Glutamatergic neuron (in vitro differentiated cells): ENCODE measurements around the gene ZNF445. TPM values are rescaled to one million over a fixed set of nuclear protein-coding genes. Genes with fewer than 3 reads are reported as not detected.
"Not testable (repeated sequence)": the region's sequence is repeated elsewhere in the genome, so short reads cannot be mapped to it uniquely, and the experiment has no call there.

ENCODE experiments used
- DNase-seq: peaks from one replicate; pipeline ENCODE4 v3.0.0; 2022
- H3K27ac Mint-ChIP-seq: one replicate; pipeline ENCODE4 v1.8.0; 2020; ENCODE audit warnings: mild to moderate bottlenecking, mixed read lengths, inconsistent platforms; ENCODE audit not compliant: unreplicated experiment
- H3K27me3 Mint-ChIP-seq: one replicate; pipeline ENCODE4 v1.8.0; 2020; ENCODE audit warnings: mild to moderate bottlenecking, moderate library complexity, mixed read lengths, inconsistent platforms; ENCODE audit not compliant: unreplicated experiment
- H3K36me3 Mint-ChIP-seq: one replicate; pipeline ENCODE4 v1.8.0; 2020; ENCODE audit warnings: mild to moderate bottlenecking, mixed read lengths, inconsistent platforms; ENCODE audit not compliant: unreplicated experiment
- H3K4me1 Mint-ChIP-seq: one replicate; pipeline ENCODE4 v1.8.0; 2020; ENCODE audit warnings: mild to moderate bottlenecking, low read depth, mixed read lengths, inconsistent platforms; ENCODE audit not compliant: unreplicated experiment
- H3K4me3 Mint-ChIP-seq: one replicate; pipeline ENCODE4 v1.8.0; 2020; ENCODE audit warnings: mild to moderate bottlenecking, mixed read lengths, inconsistent platforms; ENCODE audit not compliant: unreplicated experiment
- H3K9me3 Mint-ChIP-seq: one replicate; pipeline ENCODE4 v1.8.0; 2020; ENCODE audit warnings: mild to moderate bottlenecking, moderate library complexity, mixed read lengths, inconsistent platforms; ENCODE audit not compliant: unreplicated experiment
- CTCF ChIP-seq: fragments of 200-600 bp; sonication (generic); IDR thresholded peaks from one replicate; pipeline ENCODE4 v1.5.0; 2021; ENCODE audit not compliant: partially characterized antibody, unreplicated experiment
- total RNA-seq: library from RNA; stranded (reverse); fragmentation: NEBNext Ultra II Directional; extraction: Animal tissue kit (Norgen Biotek cat#: 25700); gene quantifications from one replicate; pipeline ENCODE4 v1.2.1, GENCODE V29; 2021; ENCODE audit not compliant: unreplicated experiment

Gene ZNF445
- total RNA-seq, 1 donor from 2014 or later, result 66.8 TPM

DNA sequence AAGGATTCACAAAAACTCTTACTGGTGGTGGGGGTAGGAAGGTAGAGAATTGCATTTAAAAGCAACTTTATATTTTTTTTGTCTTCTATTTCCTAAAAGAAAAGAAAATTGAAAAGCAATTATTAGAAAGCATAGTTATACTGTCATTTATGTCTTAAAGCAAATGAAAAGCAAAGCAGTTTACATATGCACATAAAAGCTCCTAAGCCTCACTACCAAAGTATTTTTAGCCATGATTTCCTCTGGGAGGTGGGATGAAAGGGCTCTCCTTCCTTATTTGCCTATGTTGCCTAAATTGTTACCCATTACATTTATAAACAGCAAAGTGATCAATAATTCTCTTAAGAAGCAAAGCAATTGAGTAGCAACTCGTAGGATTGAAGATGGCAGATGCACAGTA lies 7.0 kb downstream of the ZNF445 start:
- Mint-ChIP-seq H3K4me3 (peak overlapping the region; percentile 73), H3K27ac (peak overlapping the region; percentile 96), H3K27me3 (no peaks in the 10 kb centered on the region), H3K4me1 (peaks cover 46% of the 10 kb centered on the region), H3K9me3 (peaks cover 2% of the 10 kb centered on the region), H3K36me3 (no peaks in the 10 kb centered on the region)
- no peak for DNase-seq
- no peak for TF ChIP-seq CTCF

- H3K4me3 Mint-ChIP-seq, result peak overlapping the region; percentile 47
- DNase-seq, result no peak
- H3K36me3 Mint-ChIP-seq, result no peaks in the 10 kb centered on the region
- no peaks in the 10 kb centered on the region for H3K27me3 Mint-ChIP-seq
- H3K9me3 Mint-ChIP-seq, result peaks cover 2% of the 10 kb centered on the region
- no peak for TF ChIP-seq CTCF
- H3K4me1 Mint-ChIP-seq, result peaks cover 46% of the 10 kb centered on the region
- H3K27ac Mint-ChIP-seq, result peak overlapping the region; percentile 96
Observed at GRCh38 chr3:44469914-44470313, 7.6 kb downstream of the ZNF445 start.

DNA sequence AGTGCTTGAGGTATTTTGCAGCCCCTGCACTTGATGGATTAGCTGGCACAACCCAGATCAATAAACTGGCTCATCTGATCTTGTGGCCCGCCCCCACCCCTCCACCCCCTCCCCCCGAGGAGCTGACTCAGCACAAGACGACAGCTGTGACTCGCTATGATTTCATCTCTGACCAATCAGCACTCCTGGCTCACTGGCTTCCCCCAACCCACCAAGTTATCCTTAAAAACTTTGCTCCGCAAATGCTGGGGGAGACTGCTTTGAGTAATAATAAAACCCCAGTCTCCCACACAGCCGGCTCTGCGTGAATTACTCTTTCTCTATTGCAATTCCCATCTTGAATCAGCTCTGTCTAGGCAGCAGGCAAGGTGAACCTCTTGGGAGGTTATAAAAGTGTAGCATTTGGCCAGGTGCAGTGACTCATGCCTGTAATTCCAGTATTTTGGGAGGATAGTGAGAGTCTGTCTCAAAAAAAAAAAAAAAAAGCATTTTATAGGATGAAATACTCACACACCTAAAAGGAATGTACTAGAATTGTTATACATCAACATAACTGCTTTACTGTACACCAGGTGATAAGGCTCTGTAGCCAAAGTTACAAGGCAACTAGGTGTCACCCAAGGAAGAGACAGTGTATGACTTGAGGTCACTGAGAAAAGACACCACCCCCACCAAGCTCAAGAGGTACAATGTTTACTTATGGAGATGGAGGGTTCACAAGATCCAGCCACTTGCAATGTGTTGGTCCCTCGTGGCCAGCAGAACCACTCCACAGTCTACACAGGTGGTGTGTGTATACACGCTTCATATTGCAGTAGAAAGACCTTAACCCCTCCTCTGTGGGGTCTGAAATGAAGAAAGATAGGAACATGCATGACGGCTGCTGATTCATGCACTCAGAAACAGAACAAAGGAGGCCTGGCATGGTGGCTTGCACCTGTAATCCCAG lies 8.6 kb downstream of the ZNF445 start:
- Mint-ChIP-seq H3K4me1 (peaks cover 45% of the 10 kb centered on the region), H3K27me3 (no peaks in the 10 kb centered on the region), H3K9me3 (peaks cover 2% of the 10 kb centered on the region), H3K27ac (peak overlapping the region; percentile 96), H3K36me3 (no peaks in the 10 kb centered on the region), H3K4me3 (peak overlapping the region; percentile 56)
- TF ChIP-seq CTCF, result no peak
- peak; percentile 66 for DNase-seq

- DNase-seq, H3K4me3 Mint-ChIP-seq, H3K36me3 Mint-ChIP-seq, H3K9me3 Mint-ChIP-seq, H3K27me3 Mint-ChIP-seq: not testable (repeated sequence)
- Mint-ChIP-seq H3K4me1 (peaks cover 40% of the 10 kb centered on the region), H3K27ac (peak overlapping the region; percentile 96)
Observed at GRCh38 chr3:44468099-44468537, 9.4 kb downstream of the ZNF445 start.

GRCh38 chr3:44467241-44467640 lies 10.2 kb downstream of the ZNF445 start:
- Mint-ChIP-seq H3K27ac (peak overlapping the region; percentile 52), H3K27me3 (no peaks in the 10 kb centered on the region), H3K4me3 (no peak overlapping the region), H3K9me3 (peaks cover 2% of the 10 kb centered on the region), H3K36me3 (peaks cover 7% of the 10 kb centered on the region), H3K4me1 (peaks cover 37% of the 10 kb centered on the region)
- DNase-seq, result no peak
- TF ChIP-seq CTCF, result no peak

DNA sequence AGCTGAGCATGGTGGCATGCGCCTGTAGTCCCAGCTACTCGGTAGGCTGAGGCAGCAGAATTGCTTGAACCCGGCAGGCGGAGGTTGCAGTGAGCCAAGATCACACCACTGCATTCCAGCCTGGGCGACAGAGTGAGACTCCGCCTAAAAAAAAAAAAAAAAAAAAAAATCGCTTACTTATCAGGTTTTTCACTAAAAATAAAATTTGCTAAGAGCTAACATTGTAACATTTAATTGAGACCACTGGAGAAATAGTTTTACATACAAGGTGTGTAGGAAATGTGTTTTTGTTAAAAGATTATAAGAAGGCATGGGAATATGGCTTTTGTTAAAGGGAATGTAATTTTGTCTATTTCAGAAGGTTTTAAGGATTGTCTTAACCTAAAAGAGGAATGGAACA lies 12.6 kb downstream of the ZNF445 start:
- H3K36me3 Mint-ChIP-seq, result peaks cover 30% of the 10 kb centered on the region

More for the DNA sequence above, 12.6 kb downstream of the ZNF445 start:
- DNase-seq, H3K4me3 Mint-ChIP-seq, H3K27me3 Mint-ChIP-seq, H3K9me3 Mint-ChIP-seq: not testable (repeated sequence)
- peaks cover 17% of the 10 kb centered on the region for H3K4me1 Mint-ChIP-seq
- peak overlapping the region; percentile 28 for H3K27ac Mint-ChIP-seq
